Stimulated activated CD4-positive, alpha-beta T cell treated with anti-CD3 and anti-CD28 coated beads, Interleukin-2, amount 100 ng/mL, for 4 hours (primary cell): ENCODE results near the gene SFXN2.

Source experiments
- DNase-seq: peaks from one replicate; pipeline ENCODE4 v3.0.0-alpha.2; 2020; ENCODE audit warnings: low read depth

SFXN2 gene

GRCh38 chr10:102777711-102778453 lies 63.4 kb downstream of the SFXN2 start:
- no peak for DNase-seq

DNA sequence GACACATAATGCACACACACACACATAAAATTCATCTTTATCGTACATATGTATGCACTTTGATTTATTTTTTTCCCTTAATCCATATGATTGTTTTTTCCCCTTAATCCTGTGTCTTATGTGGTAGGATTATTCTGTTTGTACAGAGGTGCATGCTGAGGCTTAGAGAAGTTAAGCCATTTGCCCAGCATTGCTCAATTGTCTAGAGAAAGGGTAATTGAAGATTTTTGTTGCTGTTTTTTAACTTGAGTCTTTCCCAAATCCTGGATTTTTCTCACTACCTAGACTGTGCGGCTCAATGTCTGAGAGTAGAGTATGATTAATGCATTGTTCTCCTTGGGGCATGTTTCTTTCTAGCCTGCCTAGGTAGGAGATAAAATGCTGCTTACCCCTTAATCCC lies 64.3 kb downstream of the SFXN2 start:
- no peak for DNase-seq

DNA sequence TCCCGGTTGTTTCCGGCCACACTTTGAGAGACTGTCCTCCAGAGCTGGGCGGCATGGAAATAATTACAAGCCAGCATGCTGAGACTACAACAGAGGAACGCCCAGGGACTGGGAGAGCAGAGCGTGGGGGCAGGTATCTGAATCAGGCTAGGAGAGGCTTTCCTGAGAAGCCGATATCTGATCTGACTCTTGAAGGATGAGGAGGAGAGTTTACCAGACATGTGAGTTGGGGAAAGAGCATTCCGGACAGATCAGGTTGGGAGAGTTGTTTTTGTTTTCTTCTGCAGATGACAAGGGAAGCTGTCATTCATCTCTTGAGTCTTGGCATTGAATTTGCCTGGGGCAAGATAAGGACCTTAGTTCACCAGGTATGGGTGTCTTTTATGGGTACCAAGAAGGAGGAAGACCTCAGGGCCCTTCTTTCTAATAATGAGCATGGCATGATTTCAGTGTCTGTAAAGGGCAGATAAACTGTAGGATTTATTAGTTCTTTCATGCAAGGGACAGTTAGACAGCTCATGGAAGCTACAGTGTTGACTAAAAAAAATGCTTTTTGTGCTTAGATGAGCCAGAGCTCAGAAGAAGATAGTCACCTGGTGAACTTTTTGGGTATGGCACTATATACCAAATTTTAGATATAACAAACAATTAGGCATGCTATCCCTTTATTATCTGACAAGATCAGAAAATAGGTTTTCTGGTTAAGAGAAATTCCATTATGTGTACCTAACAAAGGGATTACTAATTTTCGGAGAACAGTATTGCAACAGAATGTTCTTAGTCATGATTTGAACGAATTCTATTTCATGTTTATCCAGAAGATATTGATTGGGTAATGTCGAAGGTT lies 65.5 kb downstream of the SFXN2 start:
- no peak for DNase-seq

DNA sequence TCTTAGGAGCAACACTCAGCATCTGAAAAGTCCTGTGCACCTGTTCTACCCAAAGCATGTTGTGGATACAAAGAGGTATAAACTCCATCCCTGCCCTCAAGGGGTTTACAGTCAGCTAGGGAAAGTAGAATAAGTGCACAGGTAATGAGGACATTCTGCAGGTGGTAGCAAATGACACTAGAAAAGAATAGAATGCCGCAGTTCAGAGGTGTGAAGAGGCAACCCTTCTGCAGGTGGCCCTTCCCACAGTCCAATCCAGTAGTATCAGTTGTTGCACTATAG lies 66.0 kb downstream of the SFXN2 start:
- no peak for DNase-seq

GRCh38 chr10:102781090-102781920 lies 66.9 kb downstream of the SFXN2 start:
- no peak for DNase-seq

- DNase-seq, result no peak
These were observed 67.6 kb downstream of the SFXN2 start for GRCh38 chr10:102781921-102782557.

DNA sequence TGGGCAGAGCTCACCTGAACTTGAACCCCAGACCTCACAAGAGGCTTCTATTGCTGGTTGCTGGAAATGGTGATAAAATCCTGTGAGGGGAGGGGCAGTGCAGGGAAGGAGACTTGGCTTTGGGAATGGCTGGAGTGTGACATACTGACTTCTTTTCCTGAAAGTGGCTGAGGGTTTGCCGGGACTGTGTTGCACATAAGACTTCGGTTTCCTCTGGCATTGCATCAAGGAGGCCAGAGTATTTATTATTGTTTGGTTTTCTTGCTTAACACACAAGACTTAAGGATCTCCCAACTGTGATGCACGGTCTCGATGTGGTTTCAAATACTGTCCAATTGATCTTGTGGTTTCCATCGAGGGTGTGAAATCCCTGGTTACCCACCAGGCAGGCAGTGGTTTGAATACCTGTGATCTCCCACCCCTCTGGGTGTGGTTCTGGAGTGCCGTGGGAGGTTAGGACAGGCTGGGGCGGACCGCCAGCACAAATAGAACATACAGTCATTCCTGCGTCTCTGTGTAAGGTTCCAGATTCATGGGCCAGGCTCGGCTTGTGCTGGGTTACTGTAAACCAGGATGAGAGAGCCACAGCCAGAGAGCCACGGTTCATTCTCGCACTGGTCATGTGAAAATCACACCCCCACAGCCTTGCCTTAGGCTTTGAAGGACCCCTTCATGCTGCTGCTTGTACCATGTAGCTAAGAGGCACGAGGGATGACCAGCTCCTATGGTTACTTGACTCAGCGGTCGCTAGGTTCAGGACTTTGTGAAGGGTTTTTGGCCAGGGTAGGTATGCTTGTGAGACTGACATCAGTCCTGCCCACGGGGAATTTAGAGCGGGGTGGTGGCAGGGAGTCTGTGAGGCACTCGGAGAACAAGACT lies 68.5 kb downstream of the SFXN2 start:
- DNase-seq, result no peak

GRCh38 chr10:102783568-102783967 lies 69.1 kb downstream of the SFXN2 start:
- DNase-seq, result no peak

DNA sequence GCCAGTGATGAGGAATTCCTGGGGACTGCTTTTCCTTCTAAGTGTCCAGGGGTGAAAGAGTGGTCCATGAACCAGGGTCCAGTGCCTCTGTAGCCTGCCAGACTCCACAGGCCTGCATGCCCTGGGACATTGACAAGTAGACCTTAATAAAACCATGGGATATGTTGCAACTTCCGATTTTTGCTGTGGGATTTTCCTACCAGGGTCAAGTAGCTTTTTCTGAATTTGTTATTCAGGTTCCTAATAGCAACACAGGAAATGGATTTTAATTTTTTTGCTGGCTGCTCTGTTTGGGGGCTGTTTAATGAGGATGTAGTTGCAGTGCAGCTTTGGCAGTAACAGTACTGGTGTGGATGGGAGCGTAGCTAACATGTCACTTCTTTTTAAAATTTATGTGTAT lies 71.4 kb downstream of the SFXN2 start:
- no peak for DNase-seq

GRCh38 chr10:102791754-102792395 lies 77.4 kb downstream of the SFXN2 start:
- no peak for DNase-seq
